Glutamatergic neuron (in vitro differentiated cells): ENCODE measurements around the gene GNS. TPM values are rescaled to one million over a fixed set of nuclear protein-coding genes. Genes with fewer than 3 reads are reported as not detected.

Source experiments
- DNase-seq: peaks from one replicate; pipeline ENCODE4 v3.0.0; 2022
- H3K27ac Mint-ChIP-seq: one replicate; pipeline ENCODE4 v1.8.0; 2020; ENCODE audit warnings: mild to moderate bottlenecking, mixed read lengths, inconsistent platforms; ENCODE audit not compliant: unreplicated experiment
- H3K27me3 Mint-ChIP-seq: one replicate; pipeline ENCODE4 v1.8.0; 2020; ENCODE audit warnings: mild to moderate bottlenecking, moderate library complexity, mixed read lengths, inconsistent platforms; ENCODE audit not compliant: unreplicated experiment
- H3K36me3 Mint-ChIP-seq: one replicate; pipeline ENCODE4 v1.8.0; 2020; ENCODE audit warnings: mild to moderate bottlenecking, mixed read lengths, inconsistent platforms; ENCODE audit not compliant: unreplicated experiment
- H3K4me1 Mint-ChIP-seq: one replicate; pipeline ENCODE4 v1.8.0; 2020; ENCODE audit warnings: mild to moderate bottlenecking, low read depth, mixed read lengths, inconsistent platforms; ENCODE audit not compliant: unreplicated experiment
- H3K4me3 Mint-ChIP-seq: one replicate; pipeline ENCODE4 v1.8.0; 2020; ENCODE audit warnings: mild to moderate bottlenecking, mixed read lengths, inconsistent platforms; ENCODE audit not compliant: unreplicated experiment
- H3K9me3 Mint-ChIP-seq: one replicate; pipeline ENCODE4 v1.8.0; 2020; ENCODE audit warnings: mild to moderate bottlenecking, moderate library complexity, mixed read lengths, inconsistent platforms; ENCODE audit not compliant: unreplicated experiment
- total RNA-seq: library from RNA; stranded (reverse); fragmentation: NEBNext Ultra II Directional; extraction: Animal tissue kit (Norgen Biotek cat#: 25700); gene quantifications from one replicate; pipeline ENCODE4 v1.2.1, GENCODE V29; 2021; ENCODE audit not compliant: unreplicated experiment
- TF ChIP-seq, protein P1 (sequence below): fragments of 200-600 bp; sonication (generic); IDR thresholded peaks from one replicate; pipeline ENCODE4 v1.5.0; 2021; ENCODE audit not compliant: partially characterized antibody, unreplicated experiment

Gene GNS
- total RNA-seq, 1 donor from 2014 or later, result 145 TPM

DNA sequence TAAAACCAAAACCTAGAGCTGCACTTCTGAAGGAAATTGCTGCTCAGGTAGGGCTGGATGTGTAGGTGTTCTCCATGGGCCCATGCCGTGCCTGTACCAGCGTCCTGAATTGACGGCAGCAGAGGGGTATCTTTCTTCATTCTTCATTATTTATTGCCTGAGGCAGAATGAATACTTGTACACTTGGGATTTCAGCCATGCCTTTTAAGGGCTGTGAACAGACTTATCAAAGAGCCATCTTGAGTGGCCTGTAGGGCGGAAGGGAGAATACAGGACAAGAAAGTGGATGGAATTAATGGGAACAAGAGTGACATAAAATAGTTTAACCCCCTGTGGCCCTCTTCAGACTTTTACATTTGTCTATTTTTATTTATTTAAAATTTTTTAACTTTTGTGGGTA is 87.5 kb downstream of the GNS start:
- Mint-ChIP-seq H3K4me3 (peak overlapping the region; percentile 15), H3K9me3 (peaks cover 3% of the 10 kb centered on the region), H3K36me3 (no peaks in the 10 kb centered on the region), H3K4me1 (peaks cover 48% of the 10 kb centered on the region), H3K27ac (peak overlapping the region; percentile 78), H3K27me3 (peaks cover 6% of the 10 kb centered on the region)
- TF ChIP-seq, protein P1, sequence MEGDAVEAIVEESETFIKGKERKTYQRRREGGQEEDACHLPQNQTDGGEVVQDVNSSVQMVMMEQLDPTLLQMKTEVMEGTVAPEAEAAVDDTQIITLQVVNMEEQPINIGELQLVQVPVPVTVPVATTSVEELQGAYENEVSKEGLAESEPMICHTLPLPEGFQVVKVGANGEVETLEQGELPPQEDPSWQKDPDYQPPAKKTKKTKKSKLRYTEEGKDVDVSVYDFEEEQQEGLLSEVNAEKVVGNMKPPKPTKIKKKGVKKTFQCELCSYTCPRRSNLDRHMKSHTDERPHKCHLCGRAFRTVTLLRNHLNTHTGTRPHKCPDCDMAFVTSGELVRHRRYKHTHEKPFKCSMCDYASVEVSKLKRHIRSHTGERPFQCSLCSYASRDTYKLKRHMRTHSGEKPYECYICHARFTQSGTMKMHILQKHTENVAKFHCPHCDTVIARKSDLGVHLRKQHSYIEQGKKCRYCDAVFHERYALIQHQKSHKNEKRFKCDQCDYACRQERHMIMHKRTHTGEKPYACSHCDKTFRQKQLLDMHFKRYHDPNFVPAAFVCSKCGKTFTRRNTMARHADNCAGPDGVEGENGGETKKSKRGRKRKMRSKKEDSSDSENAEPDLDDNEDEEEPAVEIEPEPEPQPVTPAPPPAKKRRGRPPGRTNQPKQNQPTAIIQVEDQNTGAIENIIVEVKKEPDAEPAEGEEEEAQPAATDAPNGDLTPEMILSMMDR, result no peak
- no peak for DNase-seq

DNA sequence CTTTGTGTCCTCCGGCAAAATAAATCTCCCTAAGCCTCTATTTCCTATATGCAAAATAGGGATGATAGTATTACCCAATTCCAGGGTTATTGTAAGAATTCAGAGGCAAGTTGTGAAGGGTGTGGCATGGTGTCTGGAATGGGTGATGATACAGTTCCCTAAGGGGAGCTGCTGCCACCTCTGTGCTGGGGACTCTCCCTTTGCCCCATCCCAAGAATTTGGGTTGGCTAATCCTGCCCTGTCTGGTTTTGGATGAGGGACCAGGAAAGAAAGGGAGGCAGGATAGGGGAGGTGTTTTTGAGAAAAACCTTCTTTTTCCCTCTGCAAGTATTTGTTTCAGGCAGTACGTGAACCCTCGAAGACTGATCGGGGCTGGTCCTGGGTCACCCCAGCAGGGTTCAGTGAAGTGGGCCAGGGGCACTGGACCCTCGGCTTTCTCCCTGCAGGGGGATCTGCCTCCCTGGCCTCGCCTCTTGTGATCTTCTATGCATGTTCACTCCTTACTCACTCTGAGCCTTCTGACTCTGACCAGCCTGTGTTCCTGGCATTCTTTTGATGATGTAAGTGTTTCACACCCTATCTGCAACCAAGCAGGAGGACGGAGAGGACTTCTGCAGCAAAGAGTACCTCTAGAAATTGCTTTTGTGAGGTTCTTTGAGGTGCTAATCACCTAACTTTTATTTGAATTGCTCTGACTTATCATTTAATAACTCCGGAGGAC is 88.1 kb downstream of the GNS start:
- H3K27ac Mint-ChIP-seq, result peak overlapping the region; percentile 78
- TF ChIP-seq, protein P1, result no peak
- H3K4me1 Mint-ChIP-seq, result peaks cover 50% of the 10 kb centered on the region
- H3K9me3 Mint-ChIP-seq, result peaks cover 3% of the 10 kb centered on the region
- H3K36me3 Mint-ChIP-seq, result no peaks in the 10 kb centered on the region
- H3K4me3 Mint-ChIP-seq, result peak overlapping the region; percentile 15
- DNase-seq, result no peak
- H3K27me3 Mint-ChIP-seq, result peaks cover 6% of the 10 kb centered on the region

DNA sequence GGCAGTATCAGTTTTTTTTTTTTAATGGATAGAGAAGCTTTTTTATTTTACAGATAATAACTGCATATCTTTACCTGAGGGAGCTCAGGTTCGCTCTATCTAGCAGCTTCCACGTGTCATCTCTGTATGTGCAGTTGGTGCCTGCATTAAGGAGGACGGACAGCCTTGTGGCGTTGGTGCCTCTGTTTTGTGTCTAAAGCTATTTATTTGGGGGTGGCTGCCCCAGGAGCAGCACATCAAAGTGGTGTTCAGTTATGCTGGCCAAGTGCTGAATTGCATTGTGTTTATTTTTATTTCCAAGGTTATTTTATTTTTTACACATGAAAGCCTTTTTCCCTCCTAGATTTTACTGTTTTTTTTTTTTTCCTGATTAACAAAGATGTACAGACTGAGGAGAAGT is 89.2 kb downstream of the GNS start:
- DNase-seq, result no peak
- TF ChIP-seq, protein P1, result no peak
- Mint-ChIP-seq H3K9me3 (peaks cover 3% of the 10 kb centered on the region), H3K36me3 (no peaks in the 10 kb centered on the region), H3K27me3 (peaks cover 6% of the 10 kb centered on the region), H3K4me3 (peak overlapping the region; percentile 12), H3K27ac (peak overlapping the region; percentile 38), H3K4me1 (peaks cover 53% of the 10 kb centered on the region)

DNA sequence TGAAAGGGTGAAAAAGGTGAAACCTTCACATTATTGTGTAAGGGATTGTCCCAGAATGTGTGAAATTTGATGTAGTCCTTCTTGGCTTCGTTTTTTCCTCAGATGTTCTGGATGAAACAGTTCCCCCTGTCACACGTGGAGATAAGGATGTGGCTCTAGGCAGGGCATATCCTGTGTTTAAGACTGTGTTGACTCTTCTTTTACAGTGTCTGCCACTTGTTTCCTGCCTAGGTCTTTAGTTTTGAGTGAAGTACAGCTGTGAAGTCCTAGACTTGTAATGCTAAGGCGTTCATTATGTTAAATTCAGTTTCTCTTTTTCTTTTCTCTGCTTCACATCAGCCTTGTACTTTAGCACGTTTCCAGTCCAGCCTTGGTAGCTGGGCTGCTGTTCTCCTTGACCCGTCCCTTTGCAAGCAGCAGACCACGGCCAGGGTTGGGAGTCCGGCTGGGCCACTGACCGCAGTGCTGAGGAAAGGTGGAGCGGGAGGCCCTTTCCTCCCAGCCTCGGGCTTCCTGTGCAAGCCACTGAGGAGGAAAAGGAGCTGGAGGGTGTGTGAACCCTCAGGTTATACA is 89.8 kb downstream of the GNS start:
- Mint-ChIP-seq H3K4me3 (no peak overlapping the region), H3K4me1 (peaks cover 50% of the 10 kb centered on the region), H3K9me3 (peaks cover 3% of the 10 kb centered on the region), H3K36me3 (no peaks in the 10 kb centered on the region), H3K27ac (no peak overlapping the region), H3K27me3 (peaks cover 4% of the 10 kb centered on the region)
- TF ChIP-seq, protein P1, result no peak
- peak; percentile 34 for DNase-seq

DNA sequence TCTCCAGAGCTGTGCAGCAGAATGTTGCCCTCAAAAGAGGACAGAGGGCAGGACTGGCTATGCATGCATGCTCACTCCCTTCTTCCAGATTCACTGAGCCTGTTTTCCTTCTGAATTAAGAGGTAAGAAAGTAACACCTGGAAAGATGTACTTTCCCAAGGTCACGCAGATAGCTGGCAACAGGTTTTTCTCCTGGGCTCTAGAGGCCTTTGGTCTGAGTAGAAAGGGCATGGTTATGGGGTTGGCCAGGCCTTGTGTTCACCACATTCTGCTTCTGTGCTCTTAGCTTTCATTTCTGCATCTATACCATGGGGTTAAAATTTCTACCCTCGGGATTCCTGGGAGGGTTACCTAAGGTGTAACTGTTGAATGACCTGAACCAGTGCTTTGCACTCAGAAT is 91.4 kb downstream of the GNS start:
- Mint-ChIP-seq H3K36me3 (no peaks in the 10 kb centered on the region), H3K27ac (no peak overlapping the region), H3K9me3 (peaks cover 1% of the 10 kb centered on the region), H3K27me3 (peaks cover 3% of the 10 kb centered on the region), H3K4me3 (no peak overlapping the region), H3K4me1 (peaks cover 36% of the 10 kb centered on the region)
- DNase-seq, result no peak
- TF ChIP-seq, protein P1, result no peak
